ENCODE results near the gene LENG9. TPM values are rescaled to one million over a fixed set of nuclear protein-coding genes. Genes with fewer than 3 reads are reported as not detected.

Gene LENG9
- total and polyA plus RNA-seq, 2 of the 13 experiments (the other 11 are each of a cell fraction or from before 2014, with no cell fraction given), result 0.75 to 2.9 TPM

DNA sequence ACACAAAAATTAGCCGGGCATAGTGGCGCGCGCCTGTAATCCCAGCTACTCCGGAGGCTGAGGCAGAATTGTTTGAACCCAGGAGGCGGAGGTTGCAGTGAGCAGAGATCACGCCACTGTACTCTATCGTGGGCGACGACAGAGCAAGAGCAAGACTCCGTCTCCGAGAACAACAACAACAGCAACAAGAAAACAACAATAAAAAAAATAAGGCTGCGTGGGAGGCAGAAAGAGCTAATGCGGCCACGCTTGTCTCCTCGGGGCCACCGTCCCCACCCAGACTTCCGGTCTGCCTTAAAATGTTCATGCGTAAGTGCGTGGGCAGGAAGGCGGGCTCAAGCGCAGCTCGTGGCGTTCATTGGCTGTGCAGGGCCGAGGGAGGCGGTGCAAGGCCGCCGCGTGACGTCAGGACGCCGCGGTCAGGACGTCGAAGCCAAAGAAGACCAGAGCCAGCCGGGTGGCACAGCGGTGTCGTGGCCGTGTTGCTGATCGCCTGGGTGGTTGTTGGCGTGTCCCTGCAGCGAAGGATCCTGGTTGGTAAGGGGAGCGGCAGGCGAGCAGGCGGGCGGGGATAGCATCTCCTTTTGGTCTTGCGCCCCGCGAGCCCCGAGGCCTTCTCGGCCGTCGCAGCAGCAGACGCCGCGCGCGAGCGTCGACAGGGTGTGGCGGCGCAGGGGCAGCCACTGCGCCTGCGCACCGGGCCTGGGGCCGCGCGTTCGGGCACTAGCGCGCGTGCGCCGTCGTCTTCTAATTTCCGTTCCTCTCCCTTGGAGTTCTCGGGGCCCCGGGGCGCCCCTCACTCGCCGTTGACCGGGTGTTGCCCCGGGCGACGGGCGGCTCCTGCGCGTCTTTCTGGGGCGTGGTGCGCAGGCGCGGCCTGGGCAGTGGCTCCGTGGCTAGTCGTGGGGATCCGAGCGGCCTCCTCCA, 14.5 kb downstream of the LENG9 start, which contains the start of gene LENG8 (continued):
- TF ChIP-seq ZNF660 (CRISPR knock-in tag; IDR thresholded peaks at IDR 0.05; ENCODE audit: borderline replicate concordance, low read depth), result no peak
- TF ChIP-seq, protein P1, sequence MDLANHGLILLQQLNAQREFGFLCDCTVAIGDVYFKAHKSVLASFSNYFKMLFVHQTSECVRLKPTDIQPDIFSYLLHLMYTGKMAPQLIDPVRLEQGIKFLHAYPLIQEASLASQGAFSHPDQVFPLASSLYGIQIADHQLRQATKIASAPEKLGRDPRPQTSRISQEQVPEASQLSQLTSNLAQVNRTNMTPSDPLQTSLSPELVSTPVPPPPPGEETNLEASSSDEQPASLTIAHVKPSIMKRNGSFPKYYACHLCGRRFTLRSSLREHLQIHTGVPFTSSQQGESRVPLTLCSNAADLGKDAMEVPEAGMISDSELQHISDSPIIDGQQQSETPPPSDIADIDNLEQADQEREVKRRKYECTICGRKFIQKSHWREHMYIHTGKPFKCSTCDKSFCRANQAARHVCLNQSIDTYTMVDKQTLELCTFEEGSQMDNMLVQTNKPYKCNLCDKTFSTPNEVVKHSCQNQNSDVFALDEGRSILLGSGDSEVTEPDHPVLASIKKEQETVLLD (CRISPR knock-in tag; IDR thresholded peaks at IDR 0.05; ENCODE audit: low read depth), result peak; percentile 64; the same call in 1 of the 2 replicates
- peak; percentile 91 for TF ChIP-seq ZNF777 (CRISPR knock-in tag; IDR thresholded peaks at IDR 0.05)
- TF ChIP-seq ZC3H13 (CRISPR knock-in tag; IDR thresholded peaks at IDR 0.05), result 0 out of 2 replicates have a peak, but pooled peaks have one; percentile 43
- peak; percentile 84 for TF ChIP-seq KDM2A (CRISPR knock-in tag; IDR thresholded peaks at IDR 0.05; ENCODE audit: borderline replicate concordance, low read depth)
- peak; percentile 89 for TF ChIP-seq POLR2G (IDR thresholded peaks at IDR 0.05; ENCODE audit: low read depth, low read length)
- no peak; the same call in 1 of the 2 replicates for TF ChIP-seq ZNF460 (CRISPR knock-in tag; IDR thresholded peaks at IDR 0.05; ENCODE audit: borderline replicate concordance)
- TF ChIP-seq KDM4B (CRISPR knock-in tag; IDR thresholded peaks at IDR 0.05), result peak; percentile 57; the same call in 1 of the 2 replicates
- TF ChIP-seq MYNN (CRISPR knock-in tag; IDR thresholded peaks at IDR 0.05; ENCODE audit: low read depth), result no peak; the same call in 1 of the 2 replicates
- TF ChIP-seq SMYD3 (CRISPR knock-in tag; IDR thresholded peaks at IDR 0.05), result no peak
- TF ChIP-seq ARNTL (CRISPR knock-in tag; IDR thresholded peaks at IDR 0.05), result peak; percentile 8; the same call in 1 of the 2 replicates
- TF ChIP-seq ZNF124 (CRISPR knock-in tag; IDR thresholded peaks at IDR 0.05), result no peak
- peak; percentile 90 for TF ChIP-seq YEATS2 (CRISPR knock-in tag; IDR thresholded peaks at IDR 0.05; ENCODE audit: borderline replicate concordance)
- TF ChIP-seq, protein P2, sequence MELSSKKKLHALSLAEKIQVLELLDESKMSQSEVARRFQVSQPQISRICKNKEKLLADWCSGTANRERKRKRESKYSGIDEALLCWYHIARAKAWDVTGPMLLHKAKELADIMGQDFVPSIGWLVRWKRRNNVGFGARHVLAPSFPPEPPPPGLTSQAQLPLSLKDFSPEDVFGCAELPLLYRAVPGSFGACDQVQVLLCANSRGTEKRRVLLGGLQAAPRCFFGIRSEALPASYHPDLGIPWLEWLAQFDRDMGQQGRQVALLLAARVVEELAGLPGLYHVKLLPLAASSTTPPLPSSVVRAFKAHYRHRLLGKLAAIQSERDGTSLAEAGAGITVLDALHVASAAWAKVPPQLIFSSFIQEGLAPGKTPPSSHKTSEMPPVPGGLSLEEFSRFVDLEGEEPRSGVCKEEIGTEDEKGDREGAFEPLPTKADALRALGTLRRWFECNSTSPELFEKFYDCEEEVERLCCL (CRISPR knock-in tag; IDR thresholded peaks at IDR 0.05; ENCODE audit: borderline replicate concordance), result no peak
- TF ChIP-seq JUN (CRISPR knock-in tag; IDR thresholded peaks at IDR 0.05), result 0 out of 2 replicates have a peak, but pooled peaks have one; percentile 54
- peak; percentile 79 for TF ChIP-seq KMT2B (CRISPR knock-in tag; IDR thresholded peaks at IDR 0.05)
- no peak for TF ChIP-seq FOXK2 (IDR thresholded peaks at IDR 0.05)
- TF ChIP-seq ZNF563 (CRISPR knock-in tag; IDR thresholded peaks at IDR 0.05), result peak; percentile 79
- TF ChIP-seq ZNF354B (CRISPR knock-in tag; IDR thresholded peaks at IDR 0.05), result no peak
- peak; percentile 88 for TF ChIP-seq AGO2 (optimal IDR thresholded peaks at IDR 0.05; ENCODE audit: low read depth, low read length)
- TF ChIP-seq ZNF33B (CRISPR knock-in tag; IDR thresholded peaks at IDR 0.05), result peak; percentile 85; the same call in 1 of the 2 replicates
- TF ChIP-seq, protein P3, sequence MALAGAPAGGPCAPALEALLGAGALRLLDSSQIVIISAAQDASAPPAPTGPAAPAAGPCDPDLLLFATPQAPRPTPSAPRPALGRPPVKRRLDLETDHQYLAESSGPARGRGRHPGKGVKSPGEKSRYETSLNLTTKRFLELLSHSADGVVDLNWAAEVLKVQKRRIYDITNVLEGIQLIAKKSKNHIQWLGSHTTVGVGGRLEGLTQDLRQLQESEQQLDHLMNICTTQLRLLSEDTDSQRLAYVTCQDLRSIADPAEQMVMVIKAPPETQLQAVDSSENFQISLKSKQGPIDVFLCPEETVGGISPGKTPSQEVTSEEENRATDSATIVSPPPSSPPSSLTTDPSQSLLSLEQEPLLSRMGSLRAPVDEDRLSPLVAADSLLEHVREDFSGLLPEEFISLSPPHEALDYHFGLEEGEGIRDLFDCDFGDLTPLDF (CRISPR knock-in tag; IDR thresholded peaks at IDR 0.05), result no peak; the same call in 1 of the 2 replicates
- TF ChIP-seq ZNF768 (CRISPR knock-in tag; IDR thresholded peaks at IDR 0.05), result peak; percentile 76; the same call in 1 of the 2 replicates
- TF ChIP-seq ZNF121 (CRISPR knock-in tag; IDR thresholded peaks at IDR 0.05), result 0 out of 2 replicates have a peak, but pooled peaks have one; percentile 36
- peak; percentile 21; the same call in 1 of the 2 replicates for TF ChIP-seq ZFP82 (CRISPR knock-in tag; IDR thresholded peaks at IDR 0.05; ENCODE audit: borderline replicate concordance)
- TF ChIP-seq SPEN (CRISPR knock-in tag; IDR thresholded peaks at IDR 0.05; ENCODE audit: low read depth), result peak; percentile 79
- no peak for TF ChIP-seq NFIB (CRISPR knock-in tag; IDR thresholded peaks at IDR 0.05; ENCODE audit: borderline replicate concordance)

Data from HepG2 (cell line).